ENCODE data around the gene APBA1. TPM values are rescaled to one million over a fixed set of nuclear protein-coding genes. Genes with fewer than 3 reads are reported as not detected.

The APBA1 gene
- total and polyA plus RNA-seq, 12 donors = 0.66 to 5.7 (median 2.5) TPM

GRCh38 chr9:69421908-69422801, 250.0 kb downstream of the APBA1 start:
- Histone ChIP-seq H3K4me3 (no peak overlapping the region), H3K27me3 (peaks cover 0 to 7% (median 0%) of the 10 kb centered on the region in 7 donors), H3K36me3 (no peaks in the 10 kb centered on the region), H3K4me1 (peaks cover 0 to 3% (median 0%) of the 10 kb centered on the region in 9 donors), H3K27ac (no peak overlapping the region), H3K9me3 (no peaks in the 10 kb centered on the region)
- DNase-seq = peak in 1 of 2 donors; percentile 67
- intact Hi-C loops (cut with DNase I) = loop anchor here (2.0 to 10.0 kb wide), 15 partner anchors 125 to 693 kb away; partner anchors contain the start of gene APBA1 (in 4 of the 10)
- 52 to 54% methylated on average over 16 of the region's 16 CpGs for WGBS, 2 donors
- peak; percentile 63 to 84 (median 76) for ATAC-seq
- TF ChIP-seq CTCF (IDR thresholded peaks at IDR 0.05) = peak; percentile 67 to 88 (median 80)

- Histone ChIP-seq H3K27me3 (peaks cover 0 to 7% (median 0%) of the 10 kb centered on the region in 7 donors), H3K9me3 (no peaks in the 10 kb centered on the region), H3K4me3 (no peak overlapping the region), H3K27ac (no peak overlapping the region), H3K4me1 (peaks cover 0 to 3% (median 0%) of the 10 kb centered on the region in 9 donors), H3K36me3 (no peaks in the 10 kb centered on the region)
- DNase-seq (no peak), ATAC-seq (no peak)
- intact Hi-C loops (cut with DNase I) = loop anchor here (2.0 to 10.0 kb wide), 13 partner anchors 127 to 694 kb away; partner anchors contain the start of gene APBA1 (in 4 of the 10)
- 90 to 92% methylated on average over 10 of the region's 10 CpGs for WGBS, 2 donors
- TF ChIP-seq CTCF (IDR thresholded peaks at IDR 0.05) = no peak
Measured at GRCh38 chr9:69420611-69421270, 251.4 kb downstream of the APBA1 start.

- DNase-seq = peak; percentile 67 to 69
- WGBS, 2 donors = 19 to 21% methylated on average over 20 of the region's 20 CpGs
- TF ChIP-seq CTCF (IDR thresholded peaks at IDR 0.05) = peak; percentile 30 to 72 (median 64)
Measured at GRCh38 chr9:69412741-69413150, 259.4 kb downstream of the APBA1 start.

More at GRCh38 chr9:69412741-69413150, 259.4 kb downstream of the APBA1 start:
- Histone ChIP-seq H3K27ac (peak overlapping the region in 2 of 10 donors; percentile 35 to 46), H3K4me3 (peak overlapping the region in 7 of 10 donors; percentile 16 to 42 (median 28)), H3K27me3 (no peaks in the 10 kb centered on the region), H3K36me3 (no peaks in the 10 kb centered on the region), H3K9me3 (no peaks in the 10 kb centered on the region), H3K4me1 (peaks cover 0 to 12% (median 0%) of the 10 kb centered on the region in 9 donors)
- peak; percentile 87 to 98 (median 94) for ATAC-seq
- intact Hi-C loops (cut with DNase I) = no loop called here
